Mesendoderm (in vitro differentiated cells): ENCODE results near the gene RTN4. TPM values are rescaled to one million over a fixed set of nuclear protein-coding genes. Genes with fewer than 3 reads are reported as not detected.
A peak's percentile ranks its signal among the peaks of the same experiment; 100 is the strongest.

ENCODE experiments used
- DNase-seq: peaks from one replicate; pipeline ENCODE4 v3.0.0; 2013
- H2AK5ac ChIP-seq: 2 replicates; pipeline ENCODE4 v1.6.1; 2013; ENCODE audit warnings: low read length, inconsistent platforms
- H2BK120ac ChIP-seq: 2 replicates; pipeline ENCODE4 v1.6.1; 2013; ENCODE audit warnings: low read depth, mild to moderate bottlenecking, low read length, moderate library complexity, mixed read lengths
- H2BK15ac ChIP-seq: replicated peaks from 2 replicates; pipeline ENCODE4 v1.6.1; 2013; ENCODE audit warnings: low read depth, mild to moderate bottlenecking, moderate library complexity
- H2BK5ac ChIP-seq: 2 replicates; pipeline ENCODE4 v1.6.1; 2013; ENCODE audit warnings: low read length, inconsistent platforms
- H3K18ac ChIP-seq: 2 replicates; pipeline ENCODE4 v1.6.1; 2013; ENCODE audit warnings: mild to moderate bottlenecking, low read length, mixed read lengths
- H3K23ac ChIP-seq: one replicate; pipeline ENCODE4 v1.6.1; 2013; ENCODE audit warnings: low read length
- H3K27ac ChIP-seq: 2 replicates; pipeline ENCODE4 v1.5.1; 2013; ENCODE audit warnings: low read depth, mild to moderate bottlenecking, inconsistent platforms, low read length, moderate library complexity
- H3K27me3 ChIP-seq: 2 replicates; pipeline ENCODE4 v1.6.1; 2013; ENCODE audit warnings: low read length, control low read depth, mild to moderate bottlenecking, inconsistent platforms; ENCODE audit not compliant: insufficient read depth, poor library complexity
- H3K36me3 ChIP-seq: 2 replicates; pipeline ENCODE4 v1.6.1; 2013; ENCODE audit warnings: low read length, inconsistent platforms; ENCODE audit not compliant: control insufficient read depth, insufficient read depth
- H3K4ac ChIP-seq: one replicate; pipeline ENCODE4 v1.6.1; 2013; ENCODE audit warnings: low read depth, mild to moderate bottlenecking, low read length, moderate library complexity
- H3K4me1 ChIP-seq: 2 replicates; pipeline ENCODE4 v1.6.1; 2013; ENCODE audit warnings: low read depth, low read length, inconsistent platforms; ENCODE audit not compliant: control insufficient read depth
- H3K4me2 ChIP-seq: 2 replicates; pipeline ENCODE4 v1.6.1; 2013; ENCODE audit warnings: low read length
- H3K4me3 ChIP-seq: 2 replicates; pipeline ENCODE4 v1.5.1; 2013; ENCODE audit warnings: mild to moderate bottlenecking, low read length
- H3K56ac ChIP-seq: one replicate; pipeline ENCODE4 v1.6.1; 2013; ENCODE audit warnings: low read length
- H3K79me1 ChIP-seq: 2 replicates; pipeline ENCODE4 v1.6.1; 2013; ENCODE audit warnings: low read length, inconsistent platforms
- H3K79me2 ChIP-seq: 2 replicates; pipeline ENCODE4 v1.6.1; 2013; ENCODE audit warnings: mild to moderate bottlenecking, low read length; ENCODE audit not compliant: control insufficient read depth, insufficient read depth
- H3K9ac ChIP-seq: 2 replicates; pipeline ENCODE4 v1.6.1; 2013; ENCODE audit warnings: low read length, inconsistent platforms
- H4K5ac ChIP-seq: one replicate; pipeline ENCODE4 v1.6.1; 2013; ENCODE audit warnings: low read length
- H4K8ac ChIP-seq: one replicate; pipeline ENCODE4 v1.6.1; 2013; ENCODE audit warnings: low read depth, mild to moderate bottlenecking, control low read depth, low read length, moderate library complexity
- WGBS: extraction: QIAGEN DNeasy Blood & Tissue Kit; methylation state at CpG from one replicate; pipeline ENCODE4 v1.1.7; 2013; ENCODE audit warnings: low lambda C conversion rate, missing lambda C conversion rate; ENCODE audit not compliant: insufficient coverage; ENCODE audit errors: extremely low coverage; 5-methylcytosine and 5-hydroxymethylcytosine counted together
- polyA plus RNA-seq, 2 experiments: library from polyadenylated mRNA; stranded (reverse); fragments of 200-250 nt; gene quantifications; one replicate each; pipeline ENCODE4 v1.2.3, GENCODE V29; 2013

RTN4 gene
- 369 TPM for polyA plus RNA-seq (2013, experiment 1 of 2)
- 372 TPM for polyA plus RNA-seq (2013, experiment 2 of 2)

GRCh38 chr2:55050100-55050994 lies at the start of gene RTN4:
RTN4 (minus strand) TSS chr2:55050451; CDS start chr2:55050300, 151 bp downstream.
- H3K27me3 ChIP-seq = no peaks in the 10 kb centered on the region
- no CpG with 5 or more reads among the region's 66 CpGs for WGBS

GRCh38 chr2:55099493-55099877 lies 49.2 kb upstream of the RTN4 start:
- Histone ChIP-seq H2BK120ac (no peak overlapping the region), H3K56ac (no peak overlapping the region), H3K9ac (no peak overlapping the region), H3K36me3 (no peaks in the 10 kb centered on the region), H3K27ac (no peak overlapping the region), H3K4me2 (no peak overlapping the region), H3K18ac (no peak overlapping the region), H3K27me3 (no peaks in the 10 kb centered on the region), H4K5ac (no peak overlapping the region), H3K23ac (no peak overlapping the region), H2BK15ac (no peak overlapping the region), H3K4me1 (no peaks in the 10 kb centered on the region), H3K79me1 (no peaks in the 10 kb centered on the region), H3K79me2 (no peaks in the 10 kb centered on the region), H2AK5ac (no peak overlapping the region), H4K8ac (no peak overlapping the region), H2BK5ac (no peak overlapping the region), H3K4ac (peak overlapping the region; percentile 46), H3K4me3 (no peak overlapping the region)
- no peak for DNase-seq
- WGBS = no CpG with 5 or more reads among the region's 2 CpGs

More at GRCh38 chr2:55050100-55050994, at the start of gene RTN4:
- Histone ChIP-seq H4K5ac (peak within 1 kb of the TSS; percentile 72), H3K56ac (peak within 1 kb of the TSS; percentile 100), H3K79me2 (peaks cover 44% of the 10 kb centered on the region), H3K27ac (peak within 1 kb of the TSS; percentile 97), H3K9ac (peak within 1 kb of the TSS; percentile 100), H2AK5ac (no peak within 1 kb of the TSS), H3K4me2 (peak within 1 kb of the TSS; percentile 58), H3K36me3 (no peaks in the 10 kb centered on the region), H2BK120ac (peak within 1 kb of the TSS; percentile 52), H2BK15ac (no peak within 1 kb of the TSS), H3K79me1 (no peaks in the 10 kb centered on the region), H3K18ac (peak within 1 kb of the TSS; percentile 99), H3K4me3 (peak within 1 kb of the TSS; percentile 93), H3K23ac (peak within 1 kb of the TSS; percentile 97), H4K8ac (peak within 1 kb of the TSS; percentile 68), H3K4ac (peak within 1 kb of the TSS; percentile 97), H2BK5ac (peak within 1 kb of the TSS; percentile 95), H3K4me1 (peaks cover 8% of the 10 kb centered on the region)
- DNase-seq = peak; percentile 100

GRCh38 chr2:55097461-55098410 lies 47.5 kb upstream of the RTN4 start:
- H4K8ac ChIP-seq = no peak overlapping the region
- no peak overlapping the region for H2AK5ac ChIP-seq
- no peak overlapping the region for H3K27ac ChIP-seq
- no peak overlapping the region for H3K18ac ChIP-seq
- no peaks in the 10 kb centered on the region for H3K79me1 ChIP-seq
- no peak overlapping the region for H2BK5ac ChIP-seq
- no peak for DNase-seq
- no peaks in the 10 kb centered on the region for H3K79me2 ChIP-seq
- H2BK120ac ChIP-seq = no peak overlapping the region
- no peak overlapping the region for H3K56ac ChIP-seq
- no peaks in the 10 kb centered on the region for H3K36me3 ChIP-seq
- H3K23ac ChIP-seq = no peak overlapping the region
- no CpG with 5 or more reads among the region's 6 CpGs for WGBS
- no peak overlapping the region for H3K9ac ChIP-seq
- no peak overlapping the region for H3K4ac ChIP-seq
- no peak overlapping the region for H4K5ac ChIP-seq
- no peaks in the 10 kb centered on the region for H3K4me1 ChIP-seq
- H3K4me2 ChIP-seq = no peak overlapping the region
- no peaks in the 10 kb centered on the region for H3K27me3 ChIP-seq
- no peak overlapping the region for H3K4me3 ChIP-seq
- no peak overlapping the region for H2BK15ac ChIP-seq

DNA sequence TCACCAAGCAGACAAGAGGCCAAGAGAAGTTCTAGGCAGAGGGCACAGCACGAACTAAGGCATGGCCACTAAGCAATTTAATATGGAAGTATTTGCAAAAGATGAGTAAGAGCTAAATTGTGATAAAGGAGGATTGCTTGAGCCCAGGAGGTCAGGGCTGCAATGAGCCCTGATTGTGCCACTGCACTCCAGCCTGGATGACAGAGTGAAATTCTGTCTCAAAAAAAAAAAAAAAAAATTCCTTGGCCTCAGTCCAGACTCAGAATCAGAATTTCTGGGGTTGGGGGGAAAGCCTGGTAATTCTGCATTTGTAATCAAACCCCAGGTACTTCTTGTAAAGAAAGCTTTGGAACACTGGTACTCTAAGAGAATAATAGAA lies 46.8 kb upstream of the RTN4 start:
- no peak overlapping the region for H3K4ac ChIP-seq
- H3K79me1 ChIP-seq = no peaks in the 10 kb centered on the region
- H3K79me2 ChIP-seq = no peaks in the 10 kb centered on the region
- no peaks in the 10 kb centered on the region for H3K27me3 ChIP-seq
- H3K4me2 ChIP-seq = no peak overlapping the region
- H3K9ac ChIP-seq = no peak overlapping the region
- H3K27ac ChIP-seq = no peak overlapping the region
- no peaks in the 10 kb centered on the region for H3K36me3 ChIP-seq
- H2BK5ac ChIP-seq = no peak overlapping the region
- H3K4me1 ChIP-seq = no peaks in the 10 kb centered on the region
- no peak overlapping the region for H2AK5ac ChIP-seq
- WGBS = no CpG with 5 or more reads among the region's 1 CpG
- H3K4me3 ChIP-seq = no peak overlapping the region
- no peak overlapping the region for H2BK15ac ChIP-seq
- DNase-seq = no peak
- H4K5ac ChIP-seq = no peak overlapping the region
- H2BK120ac ChIP-seq = no peak overlapping the region
- no peak overlapping the region for H3K56ac ChIP-seq
- no peak overlapping the region for H4K8ac ChIP-seq
- no peak overlapping the region for H3K18ac ChIP-seq
- no peak overlapping the region for H3K23ac ChIP-seq

GRCh38 chr2:55096586-55096985 lies 46.3 kb upstream of the RTN4 start:
- H2AK5ac ChIP-seq = no peak overlapping the region
- H4K5ac ChIP-seq = no peak overlapping the region
- no peaks in the 10 kb centered on the region for H3K4me1 ChIP-seq
- H3K18ac ChIP-seq = no peak overlapping the region
- H3K79me1 ChIP-seq = no peaks in the 10 kb centered on the region
- H3K23ac ChIP-seq = no peak overlapping the region
- H4K8ac ChIP-seq = no peak overlapping the region
- H2BK5ac ChIP-seq = no peak overlapping the region
- no CpG with 5 or more reads among the region's 3 CpGs for WGBS
- no peak overlapping the region for H3K9ac ChIP-seq
- H3K27ac ChIP-seq = no peak overlapping the region
- no peak for DNase-seq
- H3K79me2 ChIP-seq = no peaks in the 10 kb centered on the region
- H2BK120ac ChIP-seq = no peak overlapping the region
- H3K4me2 ChIP-seq = no peak overlapping the region
- H3K36me3 ChIP-seq = no peaks in the 10 kb centered on the region
- H3K27me3 ChIP-seq = no peaks in the 10 kb centered on the region
- no peak overlapping the region for H3K56ac ChIP-seq
- H2BK15ac ChIP-seq = no peak overlapping the region
- no peak overlapping the region for H3K4me3 ChIP-seq
- H3K4ac ChIP-seq = no peak overlapping the region
